Endothelial cell of umbilical vein (primary cell): ENCODE measurements around the gene SLC5A10. TPM values are rescaled to one million over a fixed set of nuclear protein-coding genes. Genes with fewer than 3 reads are reported as not detected.

Experiments
- polyA plus RNA-seq, 4 experiments: library from polyadenylated mRNA; depleted of rRNA in 3 of 4; stranded (reverse) in 3 of 4; unstranded in 1 of 4; fragments of >200 nt; gene quantifications; 2 replicates each; pipeline versions ENCODE4 v1.2.1 to v1.2.3, GENCODE V29; 2011 to 2012; ENCODE audit warnings: missing spikeins in 1 of 4
- small RNA-seq: library from RNA; depleted of rRNA; stranded (forward); fragments of <200 nt; gene quantifications from one replicate; pipeline ENCODE3, GENCODE V24; 2012; ENCODE audit warnings: low replicate concordance, low read depth; ENCODE audit not compliant: insufficient read depth, insufficient read length
- total RNA-seq: library from RNA; stranded (reverse); gene quantifications from 2 replicates; pipeline ENCODE4 v1.2.3, GENCODE V29; 2021

The SLC5A10 gene
- total and polyA plus RNA-seq, 2 donors (not counting 3 experiments of a cell fraction or from before 2014, with no cell fraction given): not detected

Small RNAs within 50 kb of the gene (small RNA-seq; reads per million reads assigned to genes)
- gene AC090286.3: not detected
- not detected for gene RF00324

Other genes with a start within 250 kb of the SLC5A10 start
- gene FBXW10, start 208.1 kb upstream of the SLC5A10 start, total RNA-seq: not detected in 2 replicates
- not detected in 2 replicates for gene FBXW10, start 208.1 kb upstream of the SLC5A10 start, polyA plus RNA-seq
- 29.6 and 34.4 TPM in 2 replicates for gene TVP23B, start 171.0 kb upstream of the SLC5A10 start, total RNA-seq
- gene TVP23B, start 171.0 kb upstream of the SLC5A10 start, polyA plus RNA-seq: 11.4 and 16.8 TPM in 2 replicates
- gene PRPSAP2, start 94.0 kb upstream of the SLC5A10 start, total RNA-seq: 34.6 and 38.5 TPM in 2 replicates
- gene PRPSAP2, start 94.0 kb upstream of the SLC5A10 start, polyA plus RNA-seq: 12.8 and 22.2 TPM in 2 replicates
- 10.9 and 11.1 TPM in 2 replicates for gene FAM83G, start 52.6 kb downstream of the SLC5A10 start, total RNA-seq
- 7.0 and 8.2 TPM in 2 replicates for gene FAM83G, start 52.6 kb downstream of the SLC5A10 start, polyA plus RNA-seq
- gene GRAP, start 94.8 kb downstream of the SLC5A10 start, total RNA-seq: 43.6 and 44.5 TPM in 2 replicates
- 32.1 and 40.7 TPM in 2 replicates for gene GRAP, start 94.8 kb downstream of the SLC5A10 start, polyA plus RNA-seq
- 52.5 and 55.1 TPM in 2 replicates for gene GRAPL, start 175.4 kb downstream of the SLC5A10 start, total RNA-seq
- 20.7 and 22.8 TPM in 2 replicates for gene GRAPL, start 175.4 kb downstream of the SLC5A10 start, polyA plus RNA-seq